ENCODE data around the gene ERBB3. TPM values are rescaled to one million over a fixed set of nuclear protein-coding genes. Genes with fewer than 3 reads are reported as not detected.
A peak's percentile ranks its signal among the peaks of the same experiment; 100 is the strongest.

The ERBB3 gene
- total and polyA plus RNA-seq, 9 donors, result 0.72 to 20.6 (median 3.3) TPM

DNA sequence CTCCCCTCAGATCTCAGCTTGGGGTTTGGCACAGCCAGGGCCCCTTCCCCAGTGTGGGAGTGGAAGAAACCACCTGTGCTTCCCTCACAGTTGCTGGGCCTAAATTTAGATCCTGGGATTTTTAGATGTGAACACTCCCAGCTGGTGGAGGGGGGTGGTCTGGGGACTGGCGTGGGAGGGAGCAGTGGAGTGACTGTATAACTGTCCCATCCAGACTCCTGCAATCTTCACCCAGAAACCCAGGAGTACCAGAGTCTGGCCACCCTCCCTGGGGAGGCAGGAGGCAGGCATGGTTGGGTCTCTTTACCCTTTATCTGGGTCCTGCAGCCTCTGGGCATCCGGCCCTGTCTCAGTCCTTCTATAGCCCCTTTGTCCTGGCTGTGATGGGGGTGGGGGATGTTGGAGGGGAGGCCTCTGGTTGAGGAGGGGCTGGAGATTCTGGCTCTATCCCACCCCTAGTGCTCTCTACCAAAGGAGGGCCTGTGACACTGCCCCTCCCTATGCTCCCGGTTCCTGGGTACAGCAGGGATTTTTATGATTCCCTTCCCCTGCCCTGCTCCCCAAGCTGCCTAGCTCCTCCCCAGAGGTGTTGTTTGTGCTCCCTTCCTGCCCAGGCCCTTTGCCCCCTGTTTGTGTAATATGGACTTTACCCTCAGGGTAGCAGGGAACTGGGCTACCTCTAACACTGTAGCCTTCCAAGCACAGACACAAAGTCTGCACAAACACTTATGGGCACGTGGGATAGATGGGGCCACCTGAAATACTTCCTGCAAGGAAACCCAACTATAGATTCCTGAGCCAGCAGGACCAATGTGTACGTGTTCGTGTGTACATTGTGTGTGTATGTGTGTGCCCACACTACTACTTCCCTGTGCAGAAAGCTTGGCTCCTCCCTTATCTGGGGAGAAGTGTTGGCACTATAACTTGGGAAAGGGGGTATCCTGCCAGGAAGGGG lies 1.7 kb downstream of the ERBB3 start:
- intact Hi-C loops (cut with DNase I), result no loop called here
- H3K4me1 ChIP-seq (ENCODE audit: insufficient read depth), result peaks cover 5% of the 10 kb centered on the region
- H3K27me3 ChIP-seq, result no peaks in the 10 kb centered on the region
- DNase-seq, result no peak
- H3K36me3 ChIP-seq, result no peaks in the 10 kb centered on the region
- peak overlapping the region; percentile 1 for H3K4me3 ChIP-seq
- TF ChIP-seq, protein P1, sequence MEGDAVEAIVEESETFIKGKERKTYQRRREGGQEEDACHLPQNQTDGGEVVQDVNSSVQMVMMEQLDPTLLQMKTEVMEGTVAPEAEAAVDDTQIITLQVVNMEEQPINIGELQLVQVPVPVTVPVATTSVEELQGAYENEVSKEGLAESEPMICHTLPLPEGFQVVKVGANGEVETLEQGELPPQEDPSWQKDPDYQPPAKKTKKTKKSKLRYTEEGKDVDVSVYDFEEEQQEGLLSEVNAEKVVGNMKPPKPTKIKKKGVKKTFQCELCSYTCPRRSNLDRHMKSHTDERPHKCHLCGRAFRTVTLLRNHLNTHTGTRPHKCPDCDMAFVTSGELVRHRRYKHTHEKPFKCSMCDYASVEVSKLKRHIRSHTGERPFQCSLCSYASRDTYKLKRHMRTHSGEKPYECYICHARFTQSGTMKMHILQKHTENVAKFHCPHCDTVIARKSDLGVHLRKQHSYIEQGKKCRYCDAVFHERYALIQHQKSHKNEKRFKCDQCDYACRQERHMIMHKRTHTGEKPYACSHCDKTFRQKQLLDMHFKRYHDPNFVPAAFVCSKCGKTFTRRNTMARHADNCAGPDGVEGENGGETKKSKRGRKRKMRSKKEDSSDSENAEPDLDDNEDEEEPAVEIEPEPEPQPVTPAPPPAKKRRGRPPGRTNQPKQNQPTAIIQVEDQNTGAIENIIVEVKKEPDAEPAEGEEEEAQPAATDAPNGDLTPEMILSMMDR (IDR thresholded peaks at IDR 0.05), result no peak
- TF ChIP-seq EP300 (IDR thresholded peaks at IDR 0.05) (no peak), POLR2A (IDR thresholded peaks at IDR 0.05) (no peak)
- no peak overlapping the region for H3K27ac ChIP-seq
- no peaks in the 10 kb centered on the region for H3K9me3 ChIP-seq
- WGBS, 3 donors, result 53 to 65% (median 64%) methylated on average over 6 of the region's 6 CpGs

DNA sequence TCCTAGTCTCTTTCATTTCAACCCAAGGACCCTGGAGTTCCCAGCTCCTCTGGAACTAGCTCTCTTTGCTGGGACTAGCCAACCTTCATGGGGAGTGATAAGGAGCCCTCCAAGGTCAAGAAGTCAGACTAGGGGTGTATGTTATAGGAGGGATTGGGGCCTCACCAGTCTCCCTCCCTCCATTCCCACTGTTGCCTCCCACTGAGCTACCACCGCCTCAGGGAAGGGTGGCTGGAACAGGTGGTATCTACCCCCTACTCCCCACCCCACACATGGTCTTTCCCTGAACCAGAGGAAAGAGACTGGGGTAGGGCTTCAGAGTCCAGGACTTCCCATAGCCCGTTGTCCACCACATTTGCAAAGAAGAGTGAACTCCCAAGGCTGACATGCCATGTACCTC lies 2.4 kb downstream of the ERBB3 start:
- H3K4me1 ChIP-seq (ENCODE audit: insufficient read depth), result peaks cover 5% of the 10 kb centered on the region
- H3K36me3 ChIP-seq, result no peaks in the 10 kb centered on the region
- TF ChIP-seq EP300 (IDR thresholded peaks at IDR 0.05), result no peak
- TF ChIP-seq, protein P1 (IDR thresholded peaks at IDR 0.05), result no peak
- TF ChIP-seq POLR2A (IDR thresholded peaks at IDR 0.05), result no peak
- H3K27me3 ChIP-seq, result no peaks in the 10 kb centered on the region
- no peak overlapping the region for H3K27ac ChIP-seq
- no peaks in the 10 kb centered on the region for H3K9me3 ChIP-seq
- intact Hi-C loops (cut with DNase I), result no loop called here
- H3K4me3 ChIP-seq, result no peak overlapping the region
- WGBS, 3 donors, result 67 to 87% (median 77%) methylated on average over 2 of the region's 2 CpGs
- DNase-seq, result no peak

DNA sequence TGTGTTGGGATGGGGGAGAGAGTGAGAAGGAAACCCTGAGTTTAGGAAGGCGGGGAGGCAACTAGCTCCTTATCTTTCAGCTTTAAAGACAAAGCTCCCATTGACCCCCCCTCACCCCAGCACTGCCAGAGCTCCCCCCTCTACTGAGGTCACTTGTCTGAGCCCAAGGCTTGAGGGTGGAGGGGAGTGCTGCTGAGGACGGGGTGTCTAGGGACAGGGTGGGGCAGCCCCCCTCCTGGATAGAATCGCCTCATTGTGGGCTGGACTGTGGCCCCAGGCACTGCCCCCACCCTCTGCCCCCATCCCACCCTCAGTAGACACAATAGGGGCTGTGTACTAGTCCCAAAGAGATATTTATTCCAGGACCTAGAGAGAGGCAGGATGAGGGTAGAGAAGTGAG lies 3.0 kb downstream of the ERBB3 start:
- no peaks in the 10 kb centered on the region for H3K36me3 ChIP-seq
- 47 to 69% (median 58%) methylated on average over 3 of the region's 3 CpGs for WGBS, 3 donors
- no peaks in the 10 kb centered on the region for H3K9me3 ChIP-seq
- TF ChIP-seq POLR2A (IDR thresholded peaks at IDR 0.05), result no peak
- no peak for TF ChIP-seq EP300 (IDR thresholded peaks at IDR 0.05)
- TF ChIP-seq, protein P1 (IDR thresholded peaks at IDR 0.05), result no peak
- H3K4me1 ChIP-seq (ENCODE audit: insufficient read depth), result peaks cover 5% of the 10 kb centered on the region
- intact Hi-C loops (cut with DNase I), result no loop called here
- no peaks in the 10 kb centered on the region for H3K27me3 ChIP-seq
- H3K4me3 ChIP-seq, result no peak overlapping the region
- no peak for DNase-seq
- H3K27ac ChIP-seq, result no peak overlapping the region

DNA sequence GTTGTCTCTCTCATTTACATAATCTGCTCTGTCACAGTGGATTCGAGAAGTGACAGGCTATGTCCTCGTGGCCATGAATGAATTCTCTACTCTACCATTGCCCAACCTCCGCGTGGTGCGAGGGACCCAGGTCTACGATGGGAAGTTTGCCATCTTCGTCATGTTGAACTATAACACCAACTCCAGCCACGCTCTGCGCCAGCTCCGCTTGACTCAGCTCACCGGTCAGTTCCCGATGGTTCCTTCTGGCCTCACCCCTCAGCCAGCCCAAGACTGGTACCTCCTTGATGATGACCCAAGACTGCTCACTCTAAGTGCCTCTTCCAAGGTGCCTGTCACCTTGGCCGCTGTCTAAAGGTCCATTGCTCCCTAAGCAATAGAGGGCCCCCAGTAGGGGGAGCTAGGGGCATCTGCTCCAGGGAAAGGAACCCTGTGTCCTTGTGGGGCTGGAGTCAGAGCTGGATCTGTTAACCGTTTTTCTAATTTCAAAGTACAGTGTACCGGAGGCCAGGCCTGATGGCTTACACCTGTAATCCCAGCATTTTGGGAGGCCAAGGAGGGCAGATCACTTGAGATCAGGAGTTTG lies 5.1 kb downstream of the ERBB3 start:
- Histone ChIP-seq H3K9me3 (no peaks in the 10 kb centered on the region), H3K27me3 (no peaks in the 10 kb centered on the region), H3K4me1 (ENCODE audit: insufficient read depth) (peaks cover 2% of the 10 kb centered on the region), H3K4me3 (no peak overlapping the region), H3K36me3 (no peaks in the 10 kb centered on the region), H3K27ac (no peak overlapping the region)
- intact Hi-C loops (cut with DNase I), result loop anchor here in 1 of 4 donors (2.0 kb wide), 1 partner anchor 62 kb away; no protein-coding TSS in a partner anchor
- TF ChIP-seq EP300 (IDR thresholded peaks at IDR 0.05) (no peak), POLR2A (IDR thresholded peaks at IDR 0.05) (no peak)
- TF ChIP-seq, protein P1 (IDR thresholded peaks at IDR 0.05), result no peak
- DNase-seq, result no peak
- WGBS, 3 donors, result 88 to 92% (median 89%) methylated on average over 15 of the region's 15 CpGs
